Hematopoietic multipotent progenitor cell treated with erythropoietin and hydrocortisone succinate and interleukin-3 and kit ligand, for 4 days (in vitro differentiated cells): Measurements from ENCODE around the gene ITM2B.

Source experiments
- DNase-seq: peaks from one replicate; pipeline ENCODE4 v3.0.0-alpha.2; 2015

The ITM2B gene

GRCh38 chr13:48263196-48263595 is 30.2 kb downstream of the ITM2B start:
- DNase-seq, result no peak

DNA sequence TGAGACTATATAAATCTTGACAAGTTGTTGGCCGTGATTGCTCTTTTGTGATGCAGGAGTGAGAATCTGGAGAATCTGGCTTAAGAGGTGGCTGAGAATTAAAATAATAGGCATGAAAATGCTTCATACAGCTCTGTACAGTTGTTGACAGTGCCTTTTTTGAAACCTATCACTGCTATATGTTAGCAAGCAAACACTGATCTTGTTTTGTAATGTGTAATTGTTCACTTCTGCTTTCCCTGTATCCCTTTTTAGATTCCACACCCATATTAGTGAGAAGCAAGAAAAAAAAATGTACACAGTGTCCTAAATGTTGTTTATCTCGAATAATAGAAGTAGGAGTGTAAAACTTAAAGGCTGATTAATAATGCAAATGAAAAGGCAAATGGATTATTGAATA is 31.1 kb downstream of the ITM2B start:
- DNase-seq, result no peak

GRCh38 chr13:48265217-48265815 is 32.3 kb downstream of the ITM2B start:
- DNase-seq, result peak; percentile 44

GRCh38 chr13:48266150-48266549 is 33.1 kb downstream of the ITM2B start:
- DNase-seq, result no peak

DNA sequence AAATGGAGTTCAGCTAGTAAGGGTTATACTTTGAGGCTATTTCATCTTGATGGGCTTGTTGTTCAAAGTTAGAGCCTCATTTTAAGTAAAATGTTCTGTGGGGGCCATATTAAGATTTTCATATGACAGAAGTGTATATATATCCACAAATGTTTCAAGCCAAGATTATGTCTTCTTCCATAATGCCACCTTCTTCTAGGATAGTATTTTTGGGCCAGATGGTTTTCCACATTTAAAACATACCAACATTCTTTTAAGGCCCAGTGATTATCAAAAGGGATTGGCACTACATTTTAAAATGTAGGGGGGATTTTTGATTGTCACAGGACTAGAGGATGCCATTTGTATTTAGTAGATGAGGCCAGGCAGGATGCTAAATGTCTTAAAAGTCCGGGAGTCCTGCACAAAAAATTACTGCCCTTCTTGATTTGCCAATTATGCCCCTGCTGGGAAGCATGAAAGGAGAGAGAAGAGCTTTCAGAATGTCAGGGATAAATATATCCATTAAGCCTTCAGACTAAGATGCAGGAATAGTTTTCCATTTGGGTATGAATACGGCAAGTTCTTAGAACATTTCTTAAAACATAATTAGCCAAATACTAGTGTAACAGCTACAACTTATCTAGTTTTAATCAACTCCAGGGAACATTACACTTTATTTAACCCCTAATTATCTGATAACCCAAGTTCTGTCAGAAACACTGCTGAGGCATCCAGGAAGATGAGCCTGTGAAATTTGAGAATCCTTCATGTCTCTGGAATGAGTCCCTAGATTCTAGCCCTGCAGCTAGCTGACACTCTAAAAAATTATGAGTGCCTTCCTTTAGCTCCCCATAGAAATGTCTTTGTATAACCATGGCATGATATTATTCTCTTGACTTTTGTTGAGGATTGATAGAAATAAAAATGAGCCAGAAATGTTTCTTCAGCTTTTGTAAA is 34.0 kb downstream of the ITM2B start:
- no peak for DNase-seq

GRCh38 chr13:48268019-48268418 is 35.0 kb downstream of the ITM2B start:
- no peak for DNase-seq

GRCh38 chr13:48273346-48273745 is 40.3 kb downstream of the ITM2B start:
- DNase-seq, result no peak

- DNase-seq, result no peak
Observed at GRCh38 chr13:48275507-48275906, 42.5 kb downstream of the ITM2B start.

GRCh38 chr13:48278806-48279205 is 45.8 kb downstream of the ITM2B start:
- no peak for DNase-seq

DNA sequence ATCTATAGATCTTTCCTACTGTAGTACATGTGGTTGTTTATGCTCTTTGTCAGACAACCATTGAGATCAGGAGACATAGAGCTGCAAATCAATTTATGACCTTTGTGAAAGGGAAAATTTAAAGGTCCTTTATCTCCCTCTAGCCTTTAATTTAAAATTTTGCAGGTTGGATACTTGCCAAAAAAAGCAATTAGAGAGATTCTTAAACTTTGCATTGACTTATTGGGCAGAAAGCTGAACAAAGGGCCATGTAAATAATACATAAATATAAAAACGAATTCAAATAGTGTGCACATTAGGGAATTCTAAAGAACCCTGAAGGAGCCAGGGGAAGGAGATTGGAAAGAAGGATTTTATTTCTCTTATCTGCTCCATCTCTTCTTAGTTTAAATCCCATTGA is 48.5 kb downstream of the ITM2B start:
- DNase-seq, result peak; percentile 42

DNA sequence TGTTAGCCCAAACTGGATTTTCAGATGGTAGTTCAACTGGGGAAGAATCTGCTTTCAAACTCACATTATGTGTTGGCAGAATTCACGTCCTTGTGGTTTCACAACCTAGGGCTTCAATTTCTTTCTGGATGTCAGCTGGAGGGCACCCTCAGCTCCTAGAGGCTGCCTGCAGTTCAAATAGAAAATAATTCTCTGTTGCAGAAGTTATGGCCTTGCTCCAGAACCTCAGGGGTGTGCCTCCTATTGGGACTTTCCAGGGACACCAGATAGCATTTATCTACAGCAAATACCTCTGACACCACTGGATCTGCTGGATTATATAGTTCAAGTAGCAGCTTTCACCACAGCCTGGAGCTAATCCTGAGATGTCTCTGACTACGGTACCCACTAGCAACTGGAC is 58.7 kb downstream of the ITM2B start:
- no peak for DNase-seq

DNA sequence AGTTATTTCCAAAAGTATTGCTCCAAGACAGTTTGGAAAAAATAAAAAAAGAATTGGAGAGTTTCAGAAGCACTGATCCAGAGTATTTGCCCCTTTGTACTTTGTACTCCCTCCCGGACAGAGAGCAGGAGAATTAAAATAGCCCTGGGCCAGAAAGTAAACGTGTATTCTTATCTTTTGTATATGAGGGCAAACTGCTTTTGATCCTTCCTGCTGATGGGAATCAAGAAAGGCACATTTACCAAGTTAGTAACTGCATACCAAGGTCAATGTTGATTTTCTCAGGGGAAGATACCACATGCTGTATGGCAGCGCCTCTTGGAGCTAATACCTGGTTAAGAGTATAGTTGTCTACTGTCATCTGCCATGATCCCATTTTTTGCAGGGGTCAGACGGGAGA is 59.6 kb downstream of the ITM2B start:
- no peak for DNase-seq

DNA sequence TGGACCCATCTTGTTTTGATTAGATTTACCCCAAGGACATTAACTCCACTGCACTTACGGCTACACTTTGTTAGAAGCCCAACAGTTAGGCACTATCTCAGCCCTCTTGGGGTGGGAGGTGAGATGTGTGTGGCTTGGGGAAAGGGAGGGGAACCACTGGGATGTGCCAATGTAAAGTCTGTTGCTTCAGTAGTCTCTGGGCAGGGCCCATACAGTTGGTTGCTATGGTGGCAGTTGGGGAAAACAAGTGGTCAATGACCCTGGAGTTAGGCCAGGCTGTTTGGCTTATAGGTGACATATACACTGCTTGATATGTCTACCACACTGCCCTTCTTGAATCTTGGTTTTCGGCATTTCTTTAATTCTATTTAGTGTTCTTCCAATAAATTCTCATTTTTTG is 61.6 kb downstream of the ITM2B start:
- DNase-seq, result no peak

GRCh38 chr13:48295271-48295670 is 62.3 kb downstream of the ITM2B start:
- DNase-seq, result no peak

DNA sequence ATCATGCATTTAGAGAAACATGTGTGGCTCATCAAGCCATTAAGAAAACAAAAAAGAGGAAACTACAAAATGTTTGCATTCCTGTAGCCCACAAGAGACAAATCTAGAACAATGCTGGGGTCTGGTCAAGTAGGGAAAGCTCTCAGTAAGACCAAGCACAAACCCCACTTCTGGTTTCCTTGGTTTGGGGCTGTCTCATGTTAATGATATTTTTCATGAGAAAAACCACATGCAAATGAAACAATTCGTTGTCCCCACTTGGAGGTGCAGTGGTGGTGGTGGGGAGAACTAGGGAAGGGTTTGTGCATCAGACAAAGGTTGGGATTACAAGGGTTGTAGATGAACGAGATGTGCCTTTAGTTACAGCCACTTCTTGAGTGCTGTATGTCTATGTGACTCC is 63.5 kb downstream of the ITM2B start:
- no peak for DNase-seq

DNA sequence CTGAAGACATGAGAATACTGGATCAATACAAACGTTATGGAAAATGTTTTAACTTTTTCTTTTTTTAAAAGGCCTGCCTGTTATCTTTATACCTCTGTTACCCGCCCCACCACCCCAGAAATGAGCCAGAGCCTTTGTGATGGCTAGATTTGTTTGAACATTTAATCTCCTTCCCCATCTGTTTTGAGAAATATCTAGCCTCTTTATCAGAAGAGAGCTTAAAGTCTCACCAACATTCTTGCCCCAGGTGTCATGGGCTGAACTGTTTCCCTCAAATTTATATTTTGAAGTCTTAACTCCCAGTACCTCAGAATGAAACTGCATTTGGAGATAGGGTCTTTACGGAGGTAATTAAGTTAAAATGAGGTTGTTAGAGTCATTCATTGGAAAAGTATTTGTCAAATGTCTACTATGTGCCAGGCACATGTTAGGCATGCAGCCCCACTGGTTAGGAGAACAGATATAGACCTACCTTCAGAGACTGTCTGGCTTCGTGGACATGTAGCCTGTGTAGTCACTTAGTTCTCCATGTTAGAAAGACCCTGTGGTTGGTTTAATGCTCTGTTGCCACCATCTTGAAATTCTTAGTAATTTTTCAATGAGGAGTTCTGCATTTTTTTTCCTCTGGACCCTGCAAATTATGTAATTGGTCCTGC is 64.3 kb downstream of the ITM2B start:
- no peak for DNase-seq

- no peak for DNase-seq
Observed at GRCh38 chr13:48299591-48299990, 66.6 kb downstream of the ITM2B start.

DNA sequence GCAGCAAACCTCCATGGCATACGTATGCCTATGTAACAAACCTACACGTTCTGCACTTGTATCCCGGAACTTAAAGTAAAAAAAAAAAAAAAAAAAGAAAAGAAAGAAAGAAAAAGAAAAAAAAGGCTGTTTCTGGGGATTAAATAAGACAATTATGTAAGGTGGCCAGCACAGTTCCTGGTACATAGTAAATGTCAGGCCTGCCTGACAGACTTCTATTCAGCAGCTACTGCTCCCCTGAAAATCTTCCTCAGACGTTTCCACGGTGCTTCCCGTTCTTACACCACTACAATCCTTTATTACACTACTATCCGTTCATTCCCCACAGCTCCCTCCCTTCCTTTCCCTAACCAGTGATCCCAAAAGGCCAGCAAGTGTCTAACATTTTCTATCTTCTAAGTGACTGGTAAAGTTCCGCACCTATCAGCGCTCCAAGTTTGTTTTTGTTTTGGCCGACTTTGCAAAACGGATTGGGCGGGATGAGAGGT is 69.9 kb downstream of the ITM2B start:
- DNase-seq, result peak; percentile 71

GRCh38 chr13:48303359-48304142 is 70.5 kb downstream of the ITM2B start, which contains the start of gene RB1:
TSS of gene RB1 (plus strand) at chr13:48303751. CDS start at chr13:48303913, 162 bp downstream.
- peak; percentile 97 for DNase-seq

GRCh38 chr13:48304143-48304876 is 71.3 kb downstream of the ITM2B start:
- peak; percentile 70 for DNase-seq

GRCh38 chr13:48311223-48311622 is 78.2 kb downstream of the ITM2B start:
- DNase-seq, result no peak
